22Rv1 (cell line): ENCODE results near the gene LCT.

Experiments used
- ZFX ChIP-seq: fragments of 450-650 bp; IDR thresholded peaks from 2 replicates; pipeline ENCODE4 v1.6.1; 2017; ENCODE audit warnings: antibody characterized with exemption, borderline replicate concordance
- TF ChIP-seq, protein P1 (sequence below): fragments of 450-650 bp; IDR thresholded peaks from 2 replicates; pipeline ENCODE4 v1.5.1; 2017; ENCODE audit warnings: mild to moderate bottlenecking

DNA sequence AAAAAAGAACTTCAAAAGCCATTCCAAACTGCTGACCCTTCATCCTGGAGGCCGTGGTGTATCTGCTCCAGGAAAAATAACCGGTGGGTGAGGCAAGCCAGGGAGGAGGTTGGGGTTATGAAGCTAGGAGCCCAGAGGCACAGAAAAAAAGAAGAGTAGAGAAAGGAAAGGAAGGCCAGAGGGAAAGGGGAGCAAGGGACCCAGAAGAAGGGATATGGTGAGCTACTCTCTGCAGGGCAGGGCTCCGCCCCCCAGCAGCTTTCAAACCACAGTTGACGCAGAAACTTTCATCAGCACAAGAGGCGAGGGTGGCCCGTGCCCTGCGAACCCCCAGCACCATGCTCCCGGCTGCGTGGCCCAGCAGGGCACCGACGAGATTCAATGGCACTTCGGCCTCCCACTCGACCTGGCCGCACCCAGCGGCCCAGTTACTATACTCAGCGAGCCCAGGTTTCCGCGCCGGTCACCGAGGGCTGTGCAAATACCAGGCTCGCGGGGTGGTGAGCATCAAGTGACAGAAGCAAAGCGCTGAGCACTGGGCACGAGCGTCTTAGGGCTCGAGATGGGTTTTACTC lies 38.6 kb upstream of the LCT start:
- TF ChIP-seq, protein P1, sequence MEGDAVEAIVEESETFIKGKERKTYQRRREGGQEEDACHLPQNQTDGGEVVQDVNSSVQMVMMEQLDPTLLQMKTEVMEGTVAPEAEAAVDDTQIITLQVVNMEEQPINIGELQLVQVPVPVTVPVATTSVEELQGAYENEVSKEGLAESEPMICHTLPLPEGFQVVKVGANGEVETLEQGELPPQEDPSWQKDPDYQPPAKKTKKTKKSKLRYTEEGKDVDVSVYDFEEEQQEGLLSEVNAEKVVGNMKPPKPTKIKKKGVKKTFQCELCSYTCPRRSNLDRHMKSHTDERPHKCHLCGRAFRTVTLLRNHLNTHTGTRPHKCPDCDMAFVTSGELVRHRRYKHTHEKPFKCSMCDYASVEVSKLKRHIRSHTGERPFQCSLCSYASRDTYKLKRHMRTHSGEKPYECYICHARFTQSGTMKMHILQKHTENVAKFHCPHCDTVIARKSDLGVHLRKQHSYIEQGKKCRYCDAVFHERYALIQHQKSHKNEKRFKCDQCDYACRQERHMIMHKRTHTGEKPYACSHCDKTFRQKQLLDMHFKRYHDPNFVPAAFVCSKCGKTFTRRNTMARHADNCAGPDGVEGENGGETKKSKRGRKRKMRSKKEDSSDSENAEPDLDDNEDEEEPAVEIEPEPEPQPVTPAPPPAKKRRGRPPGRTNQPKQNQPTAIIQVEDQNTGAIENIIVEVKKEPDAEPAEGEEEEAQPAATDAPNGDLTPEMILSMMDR, result no peak
- no peak for TF ChIP-seq ZFX
